ENCODE results near the gene NDUFAF8. TPM values are rescaled to one million over a fixed set of nuclear protein-coding genes. Genes with fewer than 3 reads are reported as not detected.

Gene NDUFAF8
- 10 to 100 TPM; 50.8 to 53.3 TPM for total RNA-seq
- polyA plus RNA-seq: 100 to 1,000 TPM in 2 of 3 donors, 10 to 100 TPM in 1; 85.2 to 135 (median 107) TPM
- 12.3 to 47.0 (median 18.2) reads per million in 6 experiments for total RNA-seq

DNA sequence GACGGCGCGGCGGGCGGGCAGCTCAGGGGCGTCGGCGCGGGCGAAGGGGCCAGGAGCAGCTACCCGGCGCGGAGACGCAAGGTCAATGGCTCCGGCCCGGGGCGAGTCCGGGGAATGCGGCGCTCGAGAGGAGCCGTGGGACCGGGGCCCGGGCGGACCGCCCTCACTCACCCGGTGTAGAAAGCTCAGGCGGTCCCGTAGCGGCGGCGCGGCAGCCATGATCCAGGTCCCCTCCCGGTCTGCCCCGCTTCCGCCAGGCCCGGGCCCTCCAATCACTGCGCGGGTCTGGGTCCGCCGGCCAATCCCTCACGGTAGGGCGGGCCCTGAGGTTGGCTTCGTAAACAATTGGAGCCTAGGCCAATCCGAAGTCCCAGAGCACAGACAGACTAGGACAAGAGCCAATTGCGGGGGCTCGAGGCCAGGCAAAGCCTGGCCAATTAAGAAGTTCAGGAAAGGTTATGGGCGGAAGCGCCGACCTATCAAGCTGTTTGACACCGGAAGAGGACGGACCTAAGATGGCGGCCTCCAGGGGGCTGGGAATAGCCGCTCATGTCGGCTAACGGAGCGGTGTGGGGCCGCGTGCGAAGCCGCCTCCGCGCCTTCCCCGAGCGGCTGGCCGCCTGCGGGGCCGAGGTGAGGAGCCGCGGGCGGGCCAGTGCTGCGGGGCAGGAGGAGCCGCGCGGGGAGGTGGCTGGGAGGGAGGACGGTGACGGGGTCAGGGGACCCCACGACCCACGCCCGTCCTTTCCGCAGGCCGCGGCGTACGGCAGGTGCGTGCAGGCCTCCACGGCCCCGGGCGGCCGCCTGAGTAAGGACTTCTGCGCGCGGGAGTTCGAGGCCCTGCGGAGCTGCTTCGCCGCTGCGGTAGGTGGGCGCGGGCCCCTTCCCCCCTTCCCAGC is at the start of gene NDUFAF8, which contains the start of gene TEPSIN:
NDUFAF8 (plus strand) TSS at position 504 of the 899 bp plus-strand sequence; CDS start at position 550, 46 bp downstream.
TEPSIN (minus strand) TSS at position 241 of the 899 bp plus-strand sequence; CDS start at position 219, 22 bp downstream.
- peaks cover 0 to 3% (median 0%) of the 10 kb centered on the region in 3 donors for H3K36me3 Mint-ChIP-seq
- H3K4me3 Mint-ChIP-seq: peak within 1 kb of the TSS; percentile 88 to 95 (median 93)
- ATAC-seq (peak; percentile 96), DNase-seq (peak; percentile 90 to 98 (median 96))
- POLR2A ChIA-PET: interaction anchor here (0.6 to 3.9 kb wide), 15 partner anchors 9 to 1291 kb away, joined by 3 to 43 read pairs (median 6); partner anchors contain the start of genes ACTG1, CEP131, FAAP100 and MRPL12
- peak within 1 kb of the TSS; percentile 68 to 95 (median 89) for H3K27ac Mint-ChIP-seq
- H3K27me3 Mint-ChIP-seq: no peaks in the 10 kb centered on the region
- H3K4me1 Mint-ChIP-seq: peaks cover 13 to 56% (median 46%) of the 10 kb centered on the region in 4 donors
- no peaks in the 10 kb centered on the region for H3K9me3 Mint-ChIP-seq

GRCh38 chr17:81189670-81190530 is 49.2 kb upstream of the NDUFAF8 start:
- Mint-ChIP-seq H3K4me3 (no peak overlapping the region), H3K27me3 (no peaks in the 10 kb centered on the region), H3K36me3 (peaks cover 0 to 3% (median 0%) of the 10 kb centered on the region in 3 donors), H3K27ac (no peak overlapping the region), H3K4me1 (peaks cover 0 to 2% (median 0%) of the 10 kb centered on the region in 4 donors), H3K9me3 (no peaks in the 10 kb centered on the region)
- no peak for DNase-seq
- POLR2A ChIA-PET: no interaction called here
- no peak for ATAC-seq

- ATAC-seq (no peak), DNase-seq (no peak)
- H3K36me3 Mint-ChIP-seq: peaks cover 0 to 3% (median 0%) of the 10 kb centered on the region in 3 donors
- H3K27ac Mint-ChIP-seq: no peak overlapping the region
- H3K9me3 Mint-ChIP-seq: no peaks in the 10 kb centered on the region
- POLR2A ChIA-PET: no interaction called here
- peaks cover 0 to 2% (median 0%) of the 10 kb centered on the region in 4 donors for H3K4me1 Mint-ChIP-seq
- H3K27me3 Mint-ChIP-seq: no peaks in the 10 kb centered on the region
- no peak overlapping the region for H3K4me3 Mint-ChIP-seq
These were observed 48.5 kb upstream of the NDUFAF8 start for GRCh38 chr17:81190591-81190990.

- H3K4me1 Mint-ChIP-seq: peaks cover 0 to 2% (median 0%) of the 10 kb centered on the region in 4 donors
- no peak for ATAC-seq
- no peaks in the 10 kb centered on the region for H3K27me3 Mint-ChIP-seq
- no peak overlapping the region for H3K4me3 Mint-ChIP-seq
- H3K36me3 Mint-ChIP-seq: peaks cover 0 to 3% (median 0%) of the 10 kb centered on the region in 3 donors
- no peaks in the 10 kb centered on the region for H3K9me3 Mint-ChIP-seq
- H3K27ac Mint-ChIP-seq: no peak overlapping the region
- no peak for DNase-seq
- POLR2A ChIA-PET: no interaction called here
These were observed 48.0 kb upstream of the NDUFAF8 start for GRCh38 chr17:81191116-81191515.

- no peak for ATAC-seq
- Mint-ChIP-seq H3K4me1 (peaks cover 0 to 2% (median 0%) of the 10 kb centered on the region in 4 donors), H3K36me3 (peaks cover 0 to 3% (median 0%) of the 10 kb centered on the region in 3 donors), H3K27me3 (no peaks in the 10 kb centered on the region), H3K9me3 (no peaks in the 10 kb centered on the region), H3K27ac (no peak overlapping the region), H3K4me3 (no peak overlapping the region)
- no peak for DNase-seq
- POLR2A ChIA-PET: no interaction called here
These were observed 47.5 kb upstream of the NDUFAF8 start for GRCh38 chr17:81191646-81192045.

- ATAC-seq: no peak
- peaks cover 0 to 2% (median 0%) of the 10 kb centered on the region in 4 donors for H3K4me1 Mint-ChIP-seq
- H3K27ac Mint-ChIP-seq: no peak overlapping the region
- POLR2A ChIA-PET: no interaction called here
- H3K27me3 Mint-ChIP-seq: no peaks in the 10 kb centered on the region
- H3K36me3 Mint-ChIP-seq: peaks cover 0 to 3% (median 0%) of the 10 kb centered on the region in 3 donors
- H3K9me3 Mint-ChIP-seq: no peaks in the 10 kb centered on the region
- DNase-seq: no peak
- no peak overlapping the region for H3K4me3 Mint-ChIP-seq
These were observed 46.6 kb upstream of the NDUFAF8 start for GRCh38 chr17:81192386-81193050.

DNA sequence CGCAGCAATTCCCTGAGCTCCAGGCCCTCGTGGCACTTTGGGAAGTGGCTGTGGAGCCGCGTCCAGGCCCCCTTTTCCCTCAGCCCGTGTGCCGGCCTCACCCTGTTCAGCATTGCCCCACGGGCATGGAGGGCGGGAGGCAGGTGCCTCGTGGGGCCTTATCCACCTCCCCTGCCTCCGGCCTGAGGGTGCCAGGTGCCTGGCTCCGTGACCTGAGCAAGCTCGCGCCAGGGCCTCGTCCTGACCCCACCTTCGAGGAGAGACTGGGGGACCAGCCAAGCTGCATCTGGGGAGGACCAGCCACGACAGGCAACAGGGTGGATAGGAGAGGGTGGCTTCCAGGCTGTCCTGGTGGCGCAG is 46.1 kb upstream of the NDUFAF8 start:
- no peak for DNase-seq
- Mint-ChIP-seq H3K4me3 (no peak overlapping the region), H3K27me3 (no peaks in the 10 kb centered on the region), H3K9me3 (no peaks in the 10 kb centered on the region), H3K27ac (no peak overlapping the region), H3K4me1 (peaks cover 0 to 2% (median 0%) of the 10 kb centered on the region in 4 donors), H3K36me3 (peaks cover 0 to 3% (median 0%) of the 10 kb centered on the region in 3 donors)
- ATAC-seq: no peak
- POLR2A ChIA-PET: no interaction called here

DNA sequence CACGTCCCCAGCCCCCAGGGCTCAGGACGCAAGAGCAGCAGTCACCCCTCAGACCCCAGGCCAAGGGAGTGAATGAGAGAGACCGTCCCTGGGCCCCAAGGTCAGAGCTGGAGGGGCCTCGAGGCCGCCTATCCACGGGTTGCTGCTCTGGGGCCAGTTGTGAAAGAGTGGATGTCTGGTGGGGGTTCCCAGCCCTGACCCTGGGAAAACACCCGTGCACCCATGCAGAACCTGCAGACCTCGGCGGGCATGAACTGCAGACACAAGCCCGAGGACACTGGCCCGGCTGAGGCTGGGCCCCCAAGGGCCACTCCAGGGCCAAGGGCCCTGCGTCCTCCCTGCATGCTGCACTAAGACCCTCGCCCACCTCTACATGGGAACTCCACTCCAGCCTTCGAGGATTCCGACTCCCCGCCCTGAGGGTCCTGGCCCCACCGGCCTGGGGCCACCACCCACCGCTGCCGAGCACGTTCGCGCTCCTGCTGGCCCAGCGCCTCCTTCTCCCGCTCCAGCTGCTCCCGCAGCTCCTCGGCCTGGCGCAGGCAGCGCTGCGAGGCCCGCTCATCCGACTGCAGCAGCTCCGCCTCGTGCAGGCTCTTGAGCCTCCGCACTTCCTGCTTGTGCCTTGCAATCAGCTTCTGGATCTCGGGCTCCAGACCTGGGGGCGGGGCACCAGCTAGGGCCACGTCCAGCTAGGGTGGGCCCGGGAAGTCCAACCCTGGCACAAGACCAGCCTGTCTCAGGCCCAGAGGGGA is 45.5 kb upstream of the NDUFAF8 start:
- POLR2A ChIA-PET: interaction anchor here (0.6 kb wide), 1 partner anchor 9 kb away, joined by 3 read pairs; no protein-coding TSS in a partner anchor
- Mint-ChIP-seq H3K36me3 (peaks cover 0 to 3% (median 0%) of the 10 kb centered on the region in 3 donors), H3K4me3 (no peak overlapping the region), H3K27ac (no peak overlapping the region), H3K4me1 (peaks cover 0 to 2% (median 0%) of the 10 kb centered on the region in 4 donors), H3K9me3 (no peaks in the 10 kb centered on the region), H3K27me3 (no peaks in the 10 kb centered on the region)
- no peak for DNase-seq
- no peak for ATAC-seq

GRCh38 chr17:81194225-81194760 is 44.8 kb upstream of the NDUFAF8 start:
- Mint-ChIP-seq H3K9me3 (no peaks in the 10 kb centered on the region), H3K36me3 (peaks cover 0 to 3% (median 0%) of the 10 kb centered on the region in 3 donors), H3K27ac (no peak overlapping the region), H3K4me1 (no peaks in the 10 kb centered on the region), H3K27me3 (no peaks in the 10 kb centered on the region), H3K4me3 (no peak overlapping the region)
- no peak for ATAC-seq
- POLR2A ChIA-PET: interaction anchor here (0.6 kb wide), 1 partner anchor 8 kb away, joined by 3 read pairs; no protein-coding TSS in a partner anchor
- DNase-seq: no peak

GRCh38 chr17:81194941-81195901 is 43.9 kb upstream of the NDUFAF8 start:
- no peak for DNase-seq
- Mint-ChIP-seq H3K27me3 (no peaks in the 10 kb centered on the region), H3K36me3 (peaks cover 0 to 3% (median 0%) of the 10 kb centered on the region in 3 donors), H3K4me1 (no peaks in the 10 kb centered on the region), H3K27ac (no peak overlapping the region), H3K4me3 (no peak overlapping the region), H3K9me3 (no peaks in the 10 kb centered on the region)
- POLR2A ChIA-PET: no interaction called here
- no peak for ATAC-seq
